HG03108 (cell line): ENCODE data around the gene SYNE3.

Experiments used
- ATAC-seq: cut with Tn5 transposase; IDR thresholded peaks from one replicate; pipeline ENCODE4 v1.9.1; 2021; ENCODE audit warnings: moderate library complexity; ENCODE audit not compliant: unreplicated experiment

The SYNE3 gene

DNA sequence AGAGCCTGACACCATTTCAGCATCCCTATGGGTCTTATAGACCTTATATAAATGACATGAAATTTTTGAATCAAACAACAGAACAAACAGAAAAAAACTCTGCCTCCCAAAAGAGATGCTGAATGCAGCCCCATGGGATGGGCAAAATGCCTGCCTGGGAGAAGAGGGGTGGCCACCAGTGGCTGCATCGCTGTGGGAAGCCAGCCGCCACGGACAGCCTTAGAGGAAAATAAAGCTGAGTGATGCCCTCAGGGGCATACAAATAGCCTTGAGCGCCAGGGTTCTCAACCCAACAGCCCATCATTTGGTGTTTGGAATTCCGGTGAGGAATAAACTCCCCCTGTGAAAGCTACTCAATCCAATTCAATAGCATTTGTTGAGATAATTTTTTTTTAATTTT, 22.9 kb downstream of the SYNE3 start:
- no peak for ATAC-seq

GRCh38 chr14:95491936-95492608, 24.4 kb downstream of the SYNE3 start:
- ATAC-seq, result no peak

- no peak for ATAC-seq
Observed at GRCh38 chr14:95490727-95491451, 25.6 kb downstream of the SYNE3 start.

DNA sequence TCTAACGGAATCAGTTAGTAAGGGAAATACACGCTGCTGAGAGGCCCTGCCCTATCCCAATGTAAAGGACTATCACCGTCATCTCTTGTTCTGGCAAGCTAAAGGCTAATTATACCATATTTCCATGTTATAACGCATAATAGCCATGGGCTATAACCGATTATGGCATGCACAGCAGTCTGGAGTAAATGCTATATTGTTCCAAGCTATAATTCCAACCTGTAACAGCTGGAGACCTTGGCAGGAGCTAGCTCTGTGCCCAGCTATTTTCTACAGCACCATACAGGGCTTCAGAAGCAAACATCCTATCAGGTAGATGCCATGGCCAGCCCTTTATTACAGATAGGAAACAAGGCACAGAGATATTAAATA, 26.3 kb downstream of the SYNE3 start:
- no peak for ATAC-seq

- ATAC-seq, result no peak
Observed at GRCh38 chr14:95489214-95490137, 27.0 kb downstream of the SYNE3 start.

- ATAC-seq, result no peak
Observed at GRCh38 chr14:95488376-95489213, 27.9 kb downstream of the SYNE3 start.

- ATAC-seq, result no peak
Observed at GRCh38 chr14:95487669-95488084, 28.8 kb downstream of the SYNE3 start.

DNA sequence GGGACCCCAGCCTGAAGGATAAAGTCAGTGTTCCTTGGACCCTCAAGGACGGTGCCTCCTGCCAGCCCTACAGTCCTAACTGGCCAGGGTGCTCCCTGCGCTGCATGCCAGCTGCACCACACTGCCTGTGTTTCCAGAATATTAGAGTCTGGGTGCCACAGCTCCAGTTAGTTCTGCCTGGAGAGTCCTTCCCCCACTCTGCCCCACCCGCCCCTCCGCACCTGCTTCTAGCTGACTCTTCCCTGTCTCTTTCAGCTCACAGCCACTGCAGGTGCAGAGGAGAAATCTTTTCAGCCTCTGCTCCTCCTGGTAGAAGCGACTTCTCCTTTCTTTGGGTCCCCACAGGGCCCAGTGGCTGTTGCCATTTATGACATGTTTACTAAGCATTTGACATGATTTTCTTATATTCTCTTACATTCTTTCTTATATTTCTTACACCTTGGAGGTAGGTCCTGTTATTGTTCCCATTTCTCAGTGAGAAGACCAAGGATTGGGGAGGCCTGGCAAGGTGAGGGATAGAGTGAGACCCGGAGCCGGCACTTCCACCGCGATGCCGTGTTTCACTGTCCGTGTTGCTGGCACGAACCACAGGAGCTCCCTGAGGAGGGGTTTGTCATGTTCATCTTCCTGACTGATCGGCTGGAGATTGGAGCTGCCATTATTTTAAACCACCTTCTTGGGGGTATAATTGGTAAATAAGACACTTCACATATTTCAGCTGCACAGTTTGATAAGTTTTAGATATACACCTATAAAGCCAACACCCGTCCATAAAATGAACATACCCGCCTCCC, 29.4 kb downstream of the SYNE3 start:
- ATAC-seq, result no peak

GRCh38 chr14:95485222-95485819, 31.1 kb downstream of the SYNE3 start:
- no peak for ATAC-seq

DNA sequence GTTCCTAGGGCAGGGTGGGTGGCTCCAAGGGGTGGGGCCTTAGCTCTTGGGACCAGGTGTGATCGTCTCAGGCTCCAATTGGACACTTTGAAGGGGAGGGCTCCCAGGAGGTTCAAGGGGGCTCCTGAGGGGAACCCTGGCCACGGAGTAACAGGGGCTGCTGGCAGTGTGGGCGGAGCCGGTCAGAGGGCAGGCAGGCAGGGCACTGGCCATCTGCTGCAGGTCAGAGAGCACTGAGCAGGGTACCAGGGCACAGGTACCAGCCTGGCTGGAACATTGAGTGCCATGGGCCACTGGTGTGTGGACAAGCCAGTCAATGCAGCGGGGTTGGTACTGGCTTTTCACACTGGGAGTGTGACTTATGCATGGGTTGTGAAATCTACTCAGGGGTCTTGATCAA, 32.2 kb downstream of the SYNE3 start:
- no peak for ATAC-seq

GRCh38 chr14:95483309-95484165, 32.9 kb downstream of the SYNE3 start:
- no peak for ATAC-seq

GRCh38 chr14:95482627-95483308, 33.7 kb downstream of the SYNE3 start:
- ATAC-seq, result no peak

DNA sequence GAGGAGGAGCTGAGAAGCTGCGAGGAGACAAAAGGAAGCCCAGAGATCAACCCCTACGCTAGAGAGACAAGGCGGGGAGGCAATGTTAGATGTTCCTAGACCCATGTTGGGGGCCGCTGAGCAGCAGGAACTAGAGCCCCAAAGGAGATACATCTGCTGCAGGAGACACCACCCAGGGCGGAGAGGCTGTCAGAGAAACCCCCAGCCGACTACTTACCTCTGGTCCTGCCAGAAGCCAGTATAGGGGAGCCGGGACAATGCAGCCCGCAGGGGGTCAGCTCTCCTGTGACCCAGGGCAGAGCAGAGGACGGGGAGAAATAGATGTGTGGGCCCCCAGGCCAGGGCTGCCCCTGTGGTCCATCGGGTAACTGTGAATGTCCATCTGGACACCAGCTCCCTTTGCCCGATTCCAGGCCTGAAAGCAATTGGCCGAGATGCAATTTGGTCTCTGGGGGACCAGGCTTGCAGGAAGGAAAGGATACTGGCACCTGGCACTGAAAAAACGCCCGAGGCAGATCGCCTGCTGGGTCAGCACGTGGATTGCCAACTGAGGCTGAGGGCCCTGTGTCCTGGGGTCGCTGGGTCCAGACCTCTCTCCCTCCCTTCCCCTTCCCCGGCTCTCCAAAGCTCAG, 34.9 kb downstream of the SYNE3 start:
- no peak for ATAC-seq

GRCh38 chr14:95480887-95481226, 35.6 kb downstream of the SYNE3 start:
- no peak for ATAC-seq

- no peak for ATAC-seq
Observed at GRCh38 chr14:95480109-95480886, 36.2 kb downstream of the SYNE3 start.

GRCh38 chr14:95479494-95479893, 37.0 kb downstream of the SYNE3 start:
- no peak for ATAC-seq

- ATAC-seq, result no peak
Observed at GRCh38 chr14:95478818-95479217, 37.6 kb downstream of the SYNE3 start.
